H1 (cell line): Measurements from ENCODE around the gene VCP. TPM values are rescaled to one million over a fixed set of nuclear protein-coding genes. Genes with fewer than 3 reads are reported as not detected.

ENCODE experiments used
- CTCF ChIA-PET: fragments of 300-600 bp; sonication (Branson Sonifier 250); formaldehyde crosslinking; loops from one replicate; lab custom pipeline; 2021; ENCODE audit not compliant: partially characterized antibody; lab: Charles Lee
- POLR2A ChIA-PET: fragments of 300-600 bp; sonication (Branson Sonifier 250); formaldehyde crosslinking; loops from one replicate; lab custom pipeline; 2021; ENCODE audit warnings: inconsistent platforms; ENCODE audit not compliant: partially characterized antibody; lab: Charles Lee
- DNase-seq, 2 experiments: peaks; one replicate each; pipeline versions ENCODE4 v3.0.0 to v3.0.0-alpha.2; 2010 to 2022; ENCODE audit warnings: low spot score in 2 of 2, low read depth in 1 of 2, mixed read lengths in 1 of 2
- FAIRE-seq: peaks from 2 replicates; lab custom pipeline; 2011; peaks lifted over from hg19 to GRCh38; lab: Jason Lieb, UNC
- H2AFZ ChIP-seq: 2 replicates; pipeline ENCODE4 v1.8.1; 2012; ENCODE audit warnings: low read length, inconsistent platforms
- H2AK5ac ChIP-seq: 2 replicates; pipeline ENCODE4 v1.6.1; 2013; ENCODE audit warnings: low read depth, low read length
- H2BK120ac ChIP-seq: replicated peaks from 2 replicates; pipeline ENCODE3; 2013; ENCODE audit warnings: low read depth, low read length, inconsistent platforms
- H2BK12ac ChIP-seq: 2 replicates; pipeline ENCODE4 v1.6.1; 2013; ENCODE audit warnings: low read depth, low read length
- H2BK15ac ChIP-seq: 2 replicates; pipeline ENCODE4 v1.6.1; 2013; ENCODE audit warnings: low read length
- H2BK20ac ChIP-seq: 2 replicates; pipeline ENCODE4 v1.6.1; 2013; ENCODE audit warnings: low read length
- H2BK5ac ChIP-seq: 2 replicates; pipeline ENCODE4 v1.6.1; 2013; ENCODE audit warnings: low read depth, low read length
- H3K14ac ChIP-seq: 2 replicates; pipeline ENCODE4 v1.6.1; 2013; ENCODE audit warnings: inconsistent platforms; ENCODE audit not compliant: insufficient read length
- H3K18ac ChIP-seq: 2 replicates; pipeline ENCODE4 v1.6.1; 2013; ENCODE audit warnings: low read length; ENCODE audit errors: extremely low read depth
- H3K23ac ChIP-seq: 2 replicates; pipeline ENCODE4 v1.6.1; 2013; ENCODE audit warnings: inconsistent platforms; ENCODE audit not compliant: insufficient read length
- H3K23me2 ChIP-seq: 2 replicates; pipeline ENCODE4 v1.6.1; 2013; ENCODE audit warnings: low read depth, low read length
- H3K27ac ChIP-seq: 2 replicates; pipeline ENCODE4 v1.6.1; 2011; ENCODE audit warnings: low read depth, low read length, inconsistent platforms
- H3K27me3 ChIP-seq, 4 experiments: replicated peaks in 1 of 4; 1 replicate in 1 of 4; 2 replicates in 3 of 4; pipeline versions ENCODE4 v1.6.1 to v1.8.1; 2011 to 2013; ENCODE audit warnings: low read length in 3 of 4, mild to moderate bottlenecking in 3 of 4, inconsistent platforms in 2 of 4, mixed read lengths in 2 of 4, moderate library complexity in 1 of 4; ENCODE audit not compliant: control insufficient read depth in 3 of 4, insufficient read depth in 3 of 4; ENCODE audit errors: extremely low read depth in 1 of 4
- H3K36me3 ChIP-seq, 4 experiments: 2 replicates each; pipeline versions ENCODE4 v1.6.1 to v1.8.1; 2011 to 2013; ENCODE audit warnings: mild to moderate bottlenecking in 4 of 4, low read length in 3 of 4, moderate library complexity in 2 of 4, control low read depth in 1 of 4, inconsistent platforms in 1 of 4; ENCODE audit not compliant: insufficient read depth in 4 of 4, control insufficient read depth in 2 of 4
- H3K4ac ChIP-seq: replicated peaks from 2 replicates; pipeline ENCODE3; 2013; ENCODE audit warnings: low read length, low read depth, mixed read lengths, inconsistent platforms; ENCODE audit not compliant: insufficient read length
- H3K4me1 ChIP-seq, 4 experiments: replicated peaks in 1 of 4; 1 replicate in 1 of 4; 2 replicates in 3 of 4; pipeline versions ENCODE4 v1.6.1 to v1.8.1; 2011 to 2013; ENCODE audit warnings: low read length in 3 of 4, inconsistent platforms in 2 of 4, mixed read lengths in 1 of 4; ENCODE audit not compliant: insufficient read depth in 4 of 4, control insufficient read depth in 3 of 4
- H3K4me2 ChIP-seq, 2 experiments: 2 replicates each; pipeline versions ENCODE4 v1.6.1 to v1.8.1; 2011 to 2013; ENCODE audit warnings: low read depth in 2 of 2, low read length in 2 of 2, control low read depth in 1 of 2, inconsistent platforms in 1 of 2, mild to moderate bottlenecking in 1 of 2; ENCODE audit not compliant: insufficient read depth in 1 of 2
- H3K4me3 ChIP-seq, 4 experiments: fragments of 200-600, 300-600 bp in 1 of 4; sonication (generic), shearing (Covaris generic), sonication (Bioruptor Twin) in 1 of 4; 2 replicates each; pipeline versions ENCODE4 v1.5.1 to v1.8.1; 2011 to 2016; ENCODE audit warnings: low read length in 4 of 4, low read depth in 3 of 4, control low read depth in 2 of 4, inconsistent platforms in 2 of 4, mild to moderate bottlenecking in 2 of 4, mixed read lengths in 1 of 4, moderate library complexity in 1 of 4; ENCODE audit not compliant: insufficient read depth in 2 of 4; ENCODE audit errors: extremely low read depth in 1 of 4
- H3K56ac ChIP-seq: replicated peaks from 2 replicates; pipeline ENCODE3; 2013; ENCODE audit warnings: low read depth, mild to moderate bottlenecking, mixed read lengths, low read length, inconsistent platforms; ENCODE audit not compliant: insufficient read length
- H3K79me1 ChIP-seq: 2 replicates; pipeline ENCODE4 v1.6.1; 2013; ENCODE audit warnings: low read depth, low read length, control low read depth
- H3K79me2 ChIP-seq, 2 experiments: 2 replicates each; pipeline versions ENCODE4 v1.6.1 to v1.8.1; 2012 to 2013; ENCODE audit warnings: low read length in 2 of 2, mild to moderate bottlenecking in 2 of 2, inconsistent platforms in 1 of 2; ENCODE audit not compliant: insufficient read depth in 2 of 2, control insufficient read depth in 1 of 2
- H3K9ac ChIP-seq, 4 experiments: replicated peaks in 1 of 4; 1 replicate in 1 of 4; 2 replicates in 3 of 4; pipeline versions ENCODE4 v1.6.1 to v1.8.1; 2011 to 2013; ENCODE audit warnings: low read depth in 3 of 4, low read length in 3 of 4, control low read depth in 2 of 4, mild to moderate bottlenecking in 2 of 4, moderate library complexity in 2 of 4, inconsistent platforms in 1 of 4; ENCODE audit errors: extremely low read depth in 1 of 4
- H3K9me3 ChIP-seq, 2 experiments: 2 replicates each; pipeline versions ENCODE4 v1.6.1 to v1.8.1; 2012 to 2013; ENCODE audit warnings: mild to moderate bottlenecking in 2 of 2, moderate library complexity in 2 of 2, control low read depth in 1 of 2, inconsistent platforms in 1 of 2, low read depth in 1 of 2, low read length in 1 of 2, mixed read lengths in 1 of 2; ENCODE audit not compliant: insufficient read depth in 2 of 2
- H4K20me1 ChIP-seq, 2 experiments: replicated peaks in 1 of 2; 2 replicates each; pipeline versions ENCODE3 to v1.8.1; 2011 to 2013; ENCODE audit warnings: inconsistent platforms in 2 of 2, low read length in 2 of 2, mild to moderate bottlenecking in 1 of 2; ENCODE audit not compliant: insufficient read depth in 2 of 2, control insufficient read depth in 1 of 2
- H4K5ac ChIP-seq: 2 replicates; pipeline ENCODE4 v1.6.1; 2013; ENCODE audit warnings: low read length, low read depth, mixed read lengths, inconsistent platforms; ENCODE audit not compliant: insufficient read length
- H4K8ac ChIP-seq: 2 replicates; pipeline ENCODE4 v1.8.0; 2013; ENCODE audit warnings: mild to moderate bottlenecking, moderate library complexity, low read length, inconsistent platforms; ENCODE audit not compliant: insufficient read depth; ENCODE audit errors: extremely low read depth
- H4K91ac ChIP-seq: replicated peaks from 2 replicates; pipeline ENCODE3; 2013; ENCODE audit warnings: low read length, mixed read lengths, inconsistent platforms; ENCODE audit not compliant: insufficient read length
- BACH1 ChIP-seq: IDR thresholded peaks from 2 replicates; pipeline ENCODE4 v1.6.1; 2012; ENCODE audit warnings: low read length, improper control_type of control experiment
- CBX8 ChIP-seq: fragments of 300-800, 300-1000 bp; sonication (generic); IDR thresholded peaks from 2 replicates; pipeline ENCODE4 v1.7.1; 2016; ENCODE audit warnings: low read depth, low read length, borderline replicate concordance
- CEBPB ChIP-seq: IDR thresholded peaks from 2 replicates; pipeline ENCODE4 v1.6.1; 2012; ENCODE audit warnings: low read depth, low read length
- CTBP2 ChIP-seq: IDR thresholded peaks from 2 replicates; pipeline ENCODE4 v1.7.0; 2011; ENCODE audit warnings: borderline replicate concordance, mild to moderate bottlenecking, moderate library complexity, mixed read lengths, low read length; ENCODE audit not compliant: insufficient read depth, insufficient read length
- JUND ChIP-seq: IDR thresholded peaks from 2 replicates; pipeline ENCODE4 v1.6.1; 2011; ENCODE audit warnings: mild to moderate bottlenecking, improper control_type of control experiment, low read length
- POU5F1 ChIP-seq: IDR thresholded peaks from 2 replicates; pipeline ENCODE4 v1.6.1; 2011; ENCODE audit warnings: low read depth, mild to moderate bottlenecking, low read length, moderate library complexity
- SIN3A ChIP-seq, 2 experiments: IDR thresholded peaks in 1 of 2; conservative IDR thresholded peaks in 1 of 2; 2 replicates each; pipeline ENCODE4 v1.6.1; 2011 to 2012; ENCODE audit warnings: low read length in 2 of 2, improper control_type of control experiment in 1 of 2, low read depth in 1 of 2, mild to moderate bottlenecking in 1 of 2
- SP1 ChIP-seq: IDR thresholded peaks from 2 replicates; pipeline ENCODE4 v1.6.1; 2011; ENCODE audit warnings: low read depth, low read length
- SRF ChIP-seq: IDR thresholded peaks from 2 replicates; pipeline ENCODE4 v1.6.1; 2011; ENCODE audit warnings: mild to moderate bottlenecking, low read depth, low read length, moderate library complexity
- SUZ12 ChIP-seq: fragments of 200-600 bp; sonication (generic); IDR thresholded peaks from 2 replicates; pipeline ENCODE4 v1.6.1; 2012; ENCODE audit warnings: mild to moderate bottlenecking, inconsistent platforms, low read length, moderate library complexity, mixed read lengths
- WGBS, 2 experiments: shearing (Covaris generic) in 1 of 2; methylation state at CpG; one replicate each; pipeline versions ENCODE4 v1.1.6 to v1.1.7; 2013 to 2015; ENCODE audit warnings: low lambda C conversion rate in 2 of 2, mixed read lengths in 2 of 2, inconsistent platforms in 1 of 2, low coverage in 1 of 2, missing lambda C conversion rate in 1 of 2; ENCODE audit not compliant: insufficient replicate concordance in 2 of 2, insufficient coverage in 1 of 2, insufficient read length in 1 of 2; ENCODE audit errors: extremely low coverage in 1 of 2, missing lambda C conversion rate in 1 of 2; 5-methylcytosine and 5-hydroxymethylcytosine counted together
- polyA plus RNA-seq, 7 experiments: library from polyadenylated mRNA; depleted of rRNA in 3 of 7; stranded (reverse) in 5 of 7; unstranded in 2 of 7; fragments of >200 nt in 5 of 7; fragments of 200-250 nt in 2 of 7; gene quantifications; 1 replicate in 5 of 7; 2 replicates in 1 of 7; 4 replicates in 1 of 7; pipeline versions ENCODE4 v1.2.1 to v1.2.3, GENCODE V29; 2011 to 2013; ENCODE audit warnings: missing spikeins in 2 of 7, mixed read lengths in 2 of 7
- total RNA-seq: library from RNA; stranded (reverse); fragmentation: NEBNext Ultra II Directional; extraction: Animal tissue kit (Norgen Biotek cat#: 25700); gene quantifications from 2 replicates; pipeline ENCODE4 v1.2.1, GENCODE V29; 2021
- TF ChIP-seq, protein P1 (sequence below): IDR thresholded peaks from 2 replicates; pipeline ENCODE4 v1.6.1; 2012; ENCODE audit warnings: inconsistent platforms

The VCP gene
- total and polyA plus RNA-seq, 2 of the 8 experiments (the other 6 are each of a cell fraction or from before 2014, with no cell fraction given), result 173 to 375 TPM

DNA sequence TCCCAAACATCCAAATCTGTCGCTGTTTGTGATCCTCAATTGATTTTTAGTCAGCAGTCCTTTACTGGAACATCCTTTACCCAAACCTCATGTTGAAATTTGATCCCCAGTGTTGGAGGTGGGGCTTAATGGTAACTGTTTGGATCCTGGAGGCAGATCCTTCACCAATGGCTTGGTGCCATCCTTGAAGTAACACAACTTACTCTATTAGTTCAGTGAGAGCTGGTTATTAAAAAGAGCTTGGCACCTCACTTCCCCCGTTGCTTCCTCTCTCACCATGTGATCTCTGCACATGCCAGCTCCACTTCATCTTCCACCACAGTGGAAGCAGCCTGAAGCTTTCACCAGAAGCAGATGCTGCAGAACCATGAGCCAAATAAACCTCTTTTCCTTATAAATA is 42.6 kb downstream of the VCP start:
- no peak overlapping the region for H4K91ac ChIP-seq
- no peak overlapping the region for H3K56ac ChIP-seq
- H4K8ac ChIP-seq, result no peak overlapping the region
- H3K36me3 ChIP-seq, result no peaks in the 10 kb centered on the region
- H2BK5ac ChIP-seq, result no peak overlapping the region
- H3K27me3 ChIP-seq, result no peaks in the 10 kb centered on the region
- H3K27ac ChIP-seq, result no peak overlapping the region
- no peak overlapping the region for H2AFZ ChIP-seq
- H3K23me2 ChIP-seq, result no peaks in the 10 kb centered on the region
- no peaks in the 10 kb centered on the region for H3K79me1 ChIP-seq
- H3K4me3 ChIP-seq, result no peak overlapping the region
- no peaks in the 10 kb centered on the region for H3K79me2 ChIP-seq
- no peak overlapping the region for H3K18ac ChIP-seq
- H3K23ac ChIP-seq, result no peak overlapping the region
- peaks cover 0 to 10% (median 3%) of the 10 kb centered on the region in 4 experiments; a peak in 3 of 7 replicates for H3K4me1 ChIP-seq
- no peak overlapping the region for H3K4ac ChIP-seq
- H4K5ac ChIP-seq, result no peak overlapping the region
- CTCF ChIA-PET, result interaction anchor here (0.6 to 1.8 kb wide), 6 partner anchors 11 to 327 kb away, joined by 4 to 5 read pairs (median 4); a partner anchor contains a TSS
- no peak overlapping the region for H2BK12ac ChIP-seq
- TF ChIP-seq CTBP2, result no peak
- no peak for TF ChIP-seq SIN3A (conservative IDR thresholded peaks at IDR 0.05 in 1 of 2, IDR thresholded peaks at IDR 0.05 in 1 of 2; ENCODE audit: low read depth in 1 of 2, low read length in 2 of 2)
- TF ChIP-seq SP1, result no peak
- no peak for TF ChIP-seq JUND
- TF ChIP-seq BACH1, result no peak
- no peak for TF ChIP-seq SUZ12
- no peak for TF ChIP-seq POU5F1
- TF ChIP-seq, protein P1, sequence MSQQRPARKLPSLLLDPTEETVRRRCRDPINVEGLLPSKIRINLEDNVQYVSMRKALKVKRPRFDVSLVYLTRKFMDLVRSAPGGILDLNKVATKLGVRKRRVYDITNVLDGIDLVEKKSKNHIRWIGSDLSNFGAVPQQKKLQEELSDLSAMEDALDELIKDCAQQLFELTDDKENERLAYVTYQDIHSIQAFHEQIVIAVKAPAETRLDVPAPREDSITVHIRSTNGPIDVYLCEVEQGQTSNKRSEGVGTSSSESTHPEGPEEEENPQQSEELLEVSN, result no peak
- no peak for TF ChIP-seq CEBPB
- TF ChIP-seq SRF, result no peak
- TF ChIP-seq CBX8, result no peak
- H2BK15ac ChIP-seq, result no peak overlapping the region
- DNase-seq (no peak), FAIRE-seq (no peak)
- no peak overlapping the region for H2AK5ac ChIP-seq
- no peak overlapping the region for H3K4me2 ChIP-seq
- no peak overlapping the region for H3K9ac ChIP-seq
- H4K20me1 ChIP-seq, result no peaks in the 10 kb centered on the region
- H3K14ac ChIP-seq, result no peak overlapping the region
- POLR2A ChIA-PET, result interaction anchor here (1.1 to 2.1 kb wide), 2 partner anchors 14 to 50 kb away, joined by 5 read pairs; partner anchors contain the start of gene FANCG
- peaks cover 14 to 16% of the 10 kb centered on the region in 2 experiments; a peak in 3 of 4 replicates for H3K9me3 ChIP-seq
- WGBS, 2 experiments, result 88% methylated on average over 2 of the region's 2 CpGs; no CpG with 5 or more reads in 1 of the 2 experiments
- no peak overlapping the region for H2BK120ac ChIP-seq
- no peak overlapping the region for H2BK20ac ChIP-seq
